ENCODE data around the gene PAK2. TPM values are rescaled to one million over a fixed set of nuclear protein-coding genes. Genes with fewer than 3 reads are reported as not detected.
A peak's percentile ranks its signal among the peaks of the same experiment; 100 is the strongest.

The PAK2 gene
- total RNA-seq, 1 donor from 2014 or later = 76.7 TPM

DNA sequence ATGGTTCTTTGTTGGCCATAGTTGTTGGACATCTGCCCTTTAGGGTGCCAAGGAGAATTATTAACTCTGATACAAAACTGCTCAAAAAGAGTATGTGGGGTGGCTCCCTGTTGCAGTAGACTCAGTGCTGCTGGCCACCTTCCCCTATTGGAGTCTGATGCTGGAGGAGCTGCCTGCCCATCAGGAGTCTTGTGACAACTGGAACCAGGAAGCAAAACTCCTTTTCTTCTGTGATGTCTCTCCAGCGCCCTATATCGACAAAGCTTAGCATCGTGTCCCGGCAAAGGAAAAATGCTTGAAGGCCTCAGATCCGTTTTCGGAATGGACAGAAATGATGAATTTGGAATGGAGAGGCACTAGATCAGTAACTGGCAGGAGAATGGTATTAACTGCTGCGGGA is 23.5 kb downstream of the PAK2 start:
- Mint-ChIP-seq H3K4me3 (ENCODE audit: unreplicated experiment) (no peak overlapping the region), H3K36me3 (ENCODE audit: unreplicated experiment) (peaks cover 14% of the 10 kb centered on the region), H3K4me1 (ENCODE audit: unreplicated experiment) (peaks cover 10% of the 10 kb centered on the region), H3K9me3 (ENCODE audit: unreplicated experiment) (no peaks in the 10 kb centered on the region), H3K27ac (ENCODE audit: unreplicated experiment) (peak overlapping the region; percentile 3), H3K27me3 (ENCODE audit: unreplicated experiment) (no peaks in the 10 kb centered on the region)
- TF ChIP-seq, protein P1, sequence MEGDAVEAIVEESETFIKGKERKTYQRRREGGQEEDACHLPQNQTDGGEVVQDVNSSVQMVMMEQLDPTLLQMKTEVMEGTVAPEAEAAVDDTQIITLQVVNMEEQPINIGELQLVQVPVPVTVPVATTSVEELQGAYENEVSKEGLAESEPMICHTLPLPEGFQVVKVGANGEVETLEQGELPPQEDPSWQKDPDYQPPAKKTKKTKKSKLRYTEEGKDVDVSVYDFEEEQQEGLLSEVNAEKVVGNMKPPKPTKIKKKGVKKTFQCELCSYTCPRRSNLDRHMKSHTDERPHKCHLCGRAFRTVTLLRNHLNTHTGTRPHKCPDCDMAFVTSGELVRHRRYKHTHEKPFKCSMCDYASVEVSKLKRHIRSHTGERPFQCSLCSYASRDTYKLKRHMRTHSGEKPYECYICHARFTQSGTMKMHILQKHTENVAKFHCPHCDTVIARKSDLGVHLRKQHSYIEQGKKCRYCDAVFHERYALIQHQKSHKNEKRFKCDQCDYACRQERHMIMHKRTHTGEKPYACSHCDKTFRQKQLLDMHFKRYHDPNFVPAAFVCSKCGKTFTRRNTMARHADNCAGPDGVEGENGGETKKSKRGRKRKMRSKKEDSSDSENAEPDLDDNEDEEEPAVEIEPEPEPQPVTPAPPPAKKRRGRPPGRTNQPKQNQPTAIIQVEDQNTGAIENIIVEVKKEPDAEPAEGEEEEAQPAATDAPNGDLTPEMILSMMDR (IDR thresholded peaks at IDR 0.05) = no peak
- DNase-seq (ENCODE audit: extremely low spot score, unreplicated experiment) = no peak

DNA sequence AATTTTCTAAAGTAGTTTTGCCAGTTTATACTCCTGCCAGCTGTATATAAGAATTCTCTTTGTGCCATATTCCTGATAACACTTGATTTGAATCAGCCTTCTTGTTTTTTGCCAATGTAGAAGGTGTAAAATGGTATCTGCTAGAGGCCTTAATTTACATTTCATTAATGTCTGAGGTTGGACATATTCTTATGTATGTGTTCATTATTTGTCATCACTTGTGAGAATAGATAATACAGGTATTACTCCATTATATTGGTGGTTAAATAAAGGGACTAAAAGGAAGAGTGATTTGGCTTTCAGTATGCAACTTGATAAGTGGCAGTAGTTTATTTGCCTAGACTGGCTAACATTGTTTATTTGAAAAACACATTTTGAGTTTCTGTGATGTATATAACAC is 25.8 kb downstream of the PAK2 start:
- Mint-ChIP-seq H3K36me3 (ENCODE audit: unreplicated experiment) (peaks cover 14% of the 10 kb centered on the region), H3K9me3 (ENCODE audit: unreplicated experiment) (no peaks in the 10 kb centered on the region), H3K4me3 (ENCODE audit: unreplicated experiment) (no peak overlapping the region), H3K27ac (ENCODE audit: unreplicated experiment) (no peak overlapping the region), H3K4me1 (ENCODE audit: unreplicated experiment) (peaks cover 3% of the 10 kb centered on the region), H3K27me3 (ENCODE audit: unreplicated experiment) (no peaks in the 10 kb centered on the region)
- DNase-seq (ENCODE audit: extremely low spot score, unreplicated experiment) = no peak
- TF ChIP-seq, protein P1 (IDR thresholded peaks at IDR 0.05) = no peak

DNA sequence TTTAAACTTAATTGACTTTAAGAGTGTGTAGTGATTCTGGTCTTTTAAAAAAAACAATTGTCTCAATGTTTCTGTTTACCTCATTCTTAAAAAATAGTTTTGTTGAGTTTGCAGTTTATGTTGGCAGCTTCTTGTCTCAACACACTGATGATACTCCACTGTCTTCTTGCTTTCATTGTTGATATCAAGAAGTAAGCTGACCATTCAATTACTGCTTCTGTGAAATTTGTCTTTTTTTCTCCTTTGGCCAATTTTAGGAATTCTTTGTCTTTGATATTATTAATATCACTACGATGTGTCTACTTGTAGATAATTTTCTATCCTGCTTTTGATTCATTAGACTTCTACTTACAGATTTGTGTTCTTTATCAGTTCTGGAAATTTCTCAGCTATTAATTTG is 31.4 kb downstream of the PAK2 start:
- Mint-ChIP-seq H3K9me3 (ENCODE audit: unreplicated experiment) (peaks cover 6% of the 10 kb centered on the region), H3K36me3 (ENCODE audit: unreplicated experiment) (peaks cover 8% of the 10 kb centered on the region), H3K27me3 (ENCODE audit: unreplicated experiment) (no peaks in the 10 kb centered on the region), H3K27ac (ENCODE audit: unreplicated experiment) (no peak overlapping the region), H3K4me1 (ENCODE audit: unreplicated experiment) (peaks cover 33% of the 10 kb centered on the region), H3K4me3 (ENCODE audit: unreplicated experiment) (no peak overlapping the region)
- no peak for DNase-seq (ENCODE audit: extremely low spot score, unreplicated experiment)
- TF ChIP-seq, protein P1 (IDR thresholded peaks at IDR 0.05) = no peak

DNA sequence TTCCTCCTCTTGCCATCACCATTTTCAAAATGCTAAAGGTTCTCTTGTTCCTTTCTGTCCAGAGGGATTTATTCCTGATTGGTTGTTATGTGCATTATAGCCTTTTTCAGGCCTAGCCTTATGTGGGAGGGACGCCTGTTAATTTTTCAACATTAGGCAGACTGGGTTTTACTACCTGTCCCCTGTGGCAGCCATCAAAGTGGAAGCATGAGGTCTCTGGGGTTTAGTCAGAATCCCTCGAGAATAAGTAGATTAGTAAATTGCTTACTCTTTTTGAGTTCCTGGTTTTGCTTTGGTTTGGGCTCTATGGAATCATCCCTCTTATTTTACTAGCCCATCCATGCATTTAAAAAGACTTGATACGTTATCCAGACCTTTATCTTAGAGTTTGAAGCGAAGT is 32.4 kb downstream of the PAK2 start:
- TF ChIP-seq, protein P1 (IDR thresholded peaks at IDR 0.05) = no peak
- Mint-ChIP-seq H3K36me3 (ENCODE audit: unreplicated experiment) (peaks cover 8% of the 10 kb centered on the region), H3K4me1 (ENCODE audit: unreplicated experiment) (peaks cover 33% of the 10 kb centered on the region), H3K27ac (ENCODE audit: unreplicated experiment) (no peak overlapping the region), H3K4me3 (ENCODE audit: unreplicated experiment) (no peak overlapping the region), H3K27me3 (ENCODE audit: unreplicated experiment) (no peaks in the 10 kb centered on the region), H3K9me3 (ENCODE audit: unreplicated experiment) (peaks cover 6% of the 10 kb centered on the region)
- DNase-seq (ENCODE audit: extremely low spot score, unreplicated experiment) = no peak

DNA sequence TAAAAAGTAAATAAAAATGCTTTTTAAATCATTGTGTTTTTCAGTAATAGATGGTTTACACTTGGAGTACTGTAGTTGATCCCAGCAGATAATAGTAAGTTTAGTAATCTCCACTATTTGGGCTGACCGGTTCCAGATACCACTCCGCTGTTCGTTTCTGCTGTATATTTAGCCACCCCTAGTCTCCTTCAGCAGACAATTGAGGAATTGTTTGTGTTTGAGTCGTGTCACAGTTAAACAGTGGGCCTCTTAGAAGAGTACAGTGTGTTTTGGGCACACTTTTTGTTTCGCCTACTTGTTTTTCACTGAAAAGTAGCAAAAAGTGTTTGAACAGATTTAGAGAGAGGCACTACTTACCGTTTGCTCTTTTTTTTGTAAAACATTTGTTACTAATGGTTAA is 33.2 kb downstream of the PAK2 start:
- TF ChIP-seq, protein P1 (IDR thresholded peaks at IDR 0.05) = no peak
- Mint-ChIP-seq H3K4me1 (ENCODE audit: unreplicated experiment) (peaks cover 35% of the 10 kb centered on the region), H3K9me3 (ENCODE audit: unreplicated experiment) (peaks cover 6% of the 10 kb centered on the region), H3K4me3 (ENCODE audit: unreplicated experiment) (no peak overlapping the region), H3K27me3 (ENCODE audit: unreplicated experiment) (no peaks in the 10 kb centered on the region), H3K27ac (ENCODE audit: unreplicated experiment) (no peak overlapping the region), H3K36me3 (ENCODE audit: unreplicated experiment) (peaks cover 8% of the 10 kb centered on the region)
- DNase-seq (ENCODE audit: extremely low spot score, unreplicated experiment) = no peak

All from osteocyte (in vitro differentiated cells).